ENCODE data around the gene SCAMP2.

- no peak for TF ChIP-seq POLR2A (IDR thresholded peaks at IDR 0.05)
- no peak for TF ChIP-seq CTCF (IDR thresholded peaks at IDR 0.05 in 4 of 5, conservative IDR thresholded peaks at IDR 0.05 in 1 of 5)
Observed at GRCh38 chr15:74821790-74822158, 51.4 kb downstream of the SCAMP2 start.

Measured in gastrocnemius medialis (tissue), 4 donors.